HepG2 (cell line): ENCODE data around the gene PARD3. TPM values are rescaled to one million over a fixed set of nuclear protein-coding genes. Genes with fewer than 3 reads are reported as not detected.

ENCODE experiments used
- AHDC1 ChIP-seq: sonication (generic); formaldehyde crosslinking; IDR thresholded peaks from 2 replicates; pipeline ENCODE4 v1.5.1; 2020; ENCODE audit warnings: mild to moderate bottlenecking, missing genetic modification reagents, borderline replicate concordance
- CSRNP1 ChIP-seq: sonication (generic); formaldehyde crosslinking; IDR thresholded peaks from 2 replicates; pipeline ENCODE4 v1.8.1; 2023; ENCODE audit warnings: mild to moderate bottlenecking, missing genetic modification reagents
- DRAP1 ChIP-seq: IDR thresholded peaks from 2 replicates; pipeline ENCODE4 v1.6.1; 2016; ENCODE audit warnings: missing genetic modification reagents, missing compliant biosample characterization
- ELF3 ChIP-seq: IDR thresholded peaks from 2 replicates; pipeline ENCODE4 v1.6.1; 2016; ENCODE audit warnings: missing genetic modification reagents, missing compliant biosample characterization
- FOXA3 ChIP-seq: IDR thresholded peaks from 2 replicates; pipeline ENCODE4 v1.6.1; 2016; ENCODE audit warnings: missing genetic modification reagents, missing compliant biosample characterization
- MIXL1 ChIP-seq: IDR thresholded peaks from 2 replicates; pipeline ENCODE4 v1.6.1; 2016
- ONECUT2 ChIP-seq: sonication (generic); formaldehyde crosslinking; IDR thresholded peaks from 2 replicates; pipeline ENCODE4 v1.4.0; 2020; ENCODE audit warnings: missing genetic modification reagents
- PAWR ChIP-seq: sonication (generic); formaldehyde crosslinking; IDR thresholded peaks from 2 replicates; pipeline ENCODE4 v1.4.0; 2020; ENCODE audit warnings: missing genetic modification reagents, mild to moderate bottlenecking, borderline replicate concordance
- POGZ ChIP-seq: sonication (generic); formaldehyde crosslinking; IDR thresholded peaks from 2 replicates; pipeline ENCODE4 v1.4.0; 2020; ENCODE audit warnings: mild to moderate bottlenecking, missing genetic modification reagents
- SRSF9 ChIP-seq: fragments of 200-400 bp; formaldehyde crosslinking; IDR thresholded peaks from 2 replicates; pipeline ENCODE4 v1.6.1; 2018; ENCODE audit warnings: borderline replicate concordance, mild to moderate bottlenecking, low read depth, low read length; ENCODE audit not compliant: insufficient read depth, poor library complexity, severe bottlenecking
- ZMAT3 ChIP-seq: sonication (generic); formaldehyde crosslinking; conservative IDR thresholded peaks from 2 replicates; pipeline ENCODE4 v1.7.0; 2021; ENCODE audit warnings: missing genetic modification reagents
- ZSCAN29 ChIP-seq: sonication (generic); formaldehyde crosslinking; conservative IDR thresholded peaks from 2 replicates; pipeline ENCODE4 v1.4.0; 2020; ENCODE audit warnings: mild to moderate bottlenecking, missing genetic modification reagents
- polyA plus RNA-seq, 8 experiments: library from polyadenylated mRNA; depleted of rRNA in 3 of 8; stranded (reverse) in 7 of 8; unstranded in 1 of 8; fragments of >200 nt; fragmentation: Illumina TruSeq in 4 of 8; extraction: Trizol in 4 of 8; gene quantifications; 2 replicates each; pipeline versions ENCODE4 v1.2.1 to v1.2.3, GENCODE V29; 2011 to 2016; ENCODE audit warnings: low read depth in 4 of 8, missing spikeins in 1 of 8, mixed read lengths in 1 of 8; ENCODE audit not compliant: insufficient read depth in 1 of 8
- total RNA-seq, 5 experiments: library from RNA; depleted of rRNA; stranded (reverse); fragments of >200 nt; fragmentation: Illumina TruSeq; extraction: Trizol; gene quantifications; 2 replicates each; pipeline ENCODE4 v1.2.3, GENCODE V29; 2016; ENCODE audit warnings: low read depth in 1 of 5
- TF ChIP-seq, protein P1 (sequence below): IDR thresholded peaks from 2 replicates; pipeline ENCODE4 v1.6.1; 2016; ENCODE audit warnings: control low read depth
- TF ChIP-seq, protein P2 (sequence below): sonication (generic); formaldehyde crosslinking; IDR thresholded peaks from 2 replicates; pipeline ENCODE4 v1.4.0; 2020; ENCODE audit warnings: low read depth, mild to moderate bottlenecking, missing genetic modification reagents
- TF ChIP-seq, protein P3 (sequence below): sonication (generic); formaldehyde crosslinking; conservative IDR thresholded peaks from 2 replicates; pipeline ENCODE4 v1.4.0; 2020; ENCODE audit warnings: mild to moderate bottlenecking, missing genetic modification reagents, moderate library complexity

Gene PARD3
- total and polyA plus RNA-seq, 2 of the 13 experiments (the other 11 are each of a cell fraction or from before 2014, with no cell fraction given) = 40.9 to 60.0 TPM

- TF ChIP-seq CSRNP1 (CRISPR knock-in tag) (no peak), ELF3 (CRISPR knock-in tag) (peak; percentile 30; the same call in 1 of the 2 replicates), ONECUT2 (CRISPR knock-in tag) (peak; percentile 84), ZSCAN29 (CRISPR knock-in tag) (peak; percentile 96), MIXL1 (CRISPR knock-in tag) (peak; percentile 72; the same call in 1 of the 2 replicates), POGZ (CRISPR knock-in tag) (peak; percentile 80), AHDC1 (CRISPR knock-in tag) (peak; percentile 90; the same call in 1 of the 2 replicates), DRAP1 (0 out of 2 replicates have a peak, but pooled peaks have one; percentile 29), PAWR (CRISPR knock-in tag) (no peak), SRSF9 (no peak), FOXA3 (peak; percentile 88), ZMAT3 (CRISPR knock-in tag) (no peak)
- TF ChIP-seq, protein P1, sequence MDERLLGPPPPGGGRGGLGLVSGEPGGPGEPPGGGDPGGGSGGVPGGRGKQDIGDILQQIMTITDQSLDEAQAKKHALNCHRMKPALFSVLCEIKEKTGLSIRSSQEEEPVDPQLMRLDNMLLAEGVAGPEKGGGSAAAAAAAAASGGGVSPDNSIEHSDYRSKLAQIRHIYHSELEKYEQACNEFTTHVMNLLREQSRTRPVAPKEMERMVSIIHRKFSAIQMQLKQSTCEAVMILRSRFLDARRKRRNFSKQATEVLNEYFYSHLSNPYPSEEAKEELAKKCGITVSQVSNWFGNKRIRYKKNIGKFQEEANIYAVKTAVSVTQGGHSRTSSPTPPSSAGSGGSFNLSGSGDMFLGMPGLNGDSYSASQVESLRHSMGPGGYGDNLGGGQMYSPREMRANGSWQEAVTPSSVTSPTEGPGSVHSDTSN (CRISPR knock-in tag) = no peak
- TF ChIP-seq, protein P2, sequence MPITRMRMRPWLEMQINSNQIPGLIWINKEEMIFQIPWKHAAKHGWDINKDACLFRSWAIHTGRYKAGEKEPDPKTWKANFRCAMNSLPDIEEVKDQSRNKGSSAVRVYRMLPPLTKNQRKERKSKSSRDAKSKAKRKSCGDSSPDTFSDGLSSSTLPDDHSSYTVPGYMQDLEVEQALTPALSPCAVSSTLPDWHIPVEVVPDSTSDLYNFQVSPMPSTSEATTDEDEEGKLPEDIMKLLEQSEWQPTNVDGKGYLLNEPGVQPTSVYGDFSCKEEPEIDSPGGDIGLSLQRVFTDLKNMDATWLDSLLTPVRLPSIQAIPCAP (CRISPR knock-in tag) = no peak
- TF ChIP-seq, protein P3, sequence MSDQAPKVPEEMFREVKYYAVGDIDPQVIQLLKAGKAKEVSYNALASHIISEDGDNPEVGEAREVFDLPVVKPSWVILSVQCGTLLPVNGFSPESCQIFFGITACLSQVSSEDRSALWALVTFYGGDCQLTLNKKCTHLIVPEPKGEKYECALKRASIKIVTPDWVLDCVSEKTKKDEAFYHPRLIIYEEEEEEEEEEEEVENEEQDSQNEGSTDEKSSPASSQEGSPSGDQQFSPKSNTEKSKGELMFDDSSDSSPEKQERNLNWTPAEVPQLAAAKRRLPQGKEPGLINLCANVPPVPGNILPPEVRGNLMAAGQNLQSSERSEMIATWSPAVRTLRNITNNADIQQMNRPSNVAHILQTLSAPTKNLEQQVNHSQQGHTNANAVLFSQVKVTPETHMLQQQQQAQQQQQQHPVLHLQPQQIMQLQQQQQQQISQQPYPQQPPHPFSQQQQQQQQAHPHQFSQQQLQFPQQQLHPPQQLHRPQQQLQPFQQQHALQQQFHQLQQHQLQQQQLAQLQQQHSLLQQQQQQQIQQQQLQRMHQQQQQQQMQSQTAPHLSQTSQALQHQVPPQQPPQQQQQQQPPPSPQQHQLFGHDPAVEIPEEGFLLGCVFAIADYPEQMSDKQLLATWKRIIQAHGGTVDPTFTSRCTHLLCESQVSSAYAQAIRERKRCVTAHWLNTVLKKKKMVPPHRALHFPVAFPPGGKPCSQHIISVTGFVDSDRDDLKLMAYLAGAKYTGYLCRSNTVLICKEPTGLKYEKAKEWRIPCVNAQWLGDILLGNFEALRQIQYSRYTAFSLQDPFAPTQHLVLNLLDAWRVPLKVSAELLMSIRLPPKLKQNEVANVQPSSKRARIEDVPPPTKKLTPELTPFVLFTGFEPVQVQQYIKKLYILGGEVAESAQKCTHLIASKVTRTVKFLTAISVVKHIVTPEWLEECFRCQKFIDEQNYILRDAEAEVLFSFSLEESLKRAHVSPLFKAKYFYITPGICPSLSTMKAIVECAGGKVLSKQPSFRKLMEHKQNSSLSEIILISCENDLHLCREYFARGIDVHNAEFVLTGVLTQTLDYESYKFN (CRISPR knock-in tag) = peak; percentile 95
Measured at GRCh38 chr10:34345383-34345782, 469.7 kb downstream of the PARD3 start (continued).
